ENCODE results near the gene FGF5.

DNA sequence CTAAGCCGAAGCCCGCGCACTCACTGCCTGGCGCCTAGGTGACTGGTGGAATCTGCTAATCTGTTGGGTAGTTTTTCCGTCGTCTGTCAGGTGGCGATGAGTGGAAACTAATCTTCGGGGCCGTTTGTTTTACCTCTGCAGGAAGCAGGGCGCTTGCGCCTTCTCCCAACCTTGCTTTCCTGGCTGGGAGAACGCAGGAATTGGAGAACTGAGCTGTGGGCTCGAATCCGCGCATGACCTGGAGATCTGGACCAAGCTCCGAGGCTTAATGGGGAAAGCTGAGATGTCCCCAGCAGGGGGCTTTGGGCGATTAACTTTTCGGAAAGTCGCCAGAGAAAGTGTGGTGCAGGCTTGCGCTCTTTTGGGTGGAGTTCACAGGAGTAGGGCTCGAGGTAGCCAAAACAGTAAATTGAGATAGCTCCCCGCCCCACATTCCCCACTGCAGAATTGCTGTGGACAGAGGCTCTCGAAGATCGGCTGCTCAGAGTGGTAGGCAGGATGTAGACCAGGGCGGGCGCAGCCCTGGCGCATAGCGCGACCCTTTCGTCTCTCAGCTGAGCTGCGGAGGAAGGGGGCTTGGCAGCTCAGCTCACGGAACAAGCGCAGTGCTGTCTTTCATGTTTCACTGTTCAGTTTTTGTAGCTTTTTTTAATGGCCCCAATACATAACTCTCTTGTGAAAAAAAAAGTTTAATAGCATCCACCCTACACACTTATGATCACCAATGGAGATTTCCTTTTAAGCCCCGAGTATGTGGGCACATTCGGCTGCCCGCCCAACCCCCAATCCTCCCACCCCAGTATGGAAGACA is 2.7 kb upstream of the FGF5 start:
- TF ChIP-seq POLR2AphosphoS5 (IDR thresholded peaks at IDR 0.05; ENCODE audit: low read depth, low read length): no peak
- TF ChIP-seq PAX5 (IDR thresholded peaks at IDR 0.05; ENCODE audit: insufficient read depth, low read length, severe bottlenecking): no peak
- no peak for TF ChIP-seq TAF1 (IDR thresholded peaks at IDR 0.05; ENCODE audit: low read depth, low read length)
- TF ChIP-seq POLR2A (IDR thresholded peaks at IDR 0.05; ENCODE audit: low read depth, low read length): no peak

Data from GM12891 (cell line).